H9 (cell line): ENCODE measurements around the gene VKORC1. TPM values are rescaled to one million over a fixed set of nuclear protein-coding genes. Genes with fewer than 3 reads are reported as not detected.

Experiments
- DNase-seq: peaks from one replicate; pipeline ENCODE4 v3.0.0-alpha.2; 2017
- H2AFZ ChIP-seq: one replicate; pipeline ENCODE4 v1.6.1; 2013; ENCODE audit warnings: mild to moderate bottlenecking, low read length, control low read depth, moderate library complexity
- H2AK5ac ChIP-seq: 2 replicates; pipeline ENCODE4 v1.6.1; 2013; ENCODE audit warnings: low read length, control low read depth, mixed read lengths; ENCODE audit not compliant: insufficient read length
- H2BK120ac ChIP-seq: one replicate; pipeline ENCODE4 v1.6.1; 2013; ENCODE audit warnings: low read depth, mild to moderate bottlenecking, low read length, control low read depth, inconsistent platforms; ENCODE audit not compliant: poor library complexity, severe bottlenecking
- H2BK12ac ChIP-seq: 2 replicates; pipeline ENCODE4 v1.6.1; 2013; ENCODE audit warnings: low read length, control low read depth, mixed read lengths, low read depth; ENCODE audit not compliant: insufficient read length
- H2BK15ac ChIP-seq: 2 replicates; pipeline ENCODE4 v1.6.1; 2013; ENCODE audit warnings: low read depth, low read length, control low read depth
- H2BK20ac ChIP-seq: one replicate; pipeline ENCODE4 v1.6.1; 2013; ENCODE audit warnings: low read depth, mild to moderate bottlenecking, low read length, control low read depth, inconsistent platforms; ENCODE audit not compliant: poor library complexity, severe bottlenecking
- H2BK5ac ChIP-seq: 2 replicates; pipeline ENCODE4 v1.6.1; 2013; ENCODE audit warnings: low read length, control low read depth, mixed read lengths; ENCODE audit not compliant: insufficient read length
- H3K14ac ChIP-seq: 2 replicates; pipeline ENCODE4 v1.6.1; 2013; ENCODE audit warnings: low read length, control low read depth; ENCODE audit not compliant: insufficient read depth
- H3K18ac ChIP-seq: 2 replicates; pipeline ENCODE4 v1.6.1; 2013; ENCODE audit warnings: low read depth, mild to moderate bottlenecking, mixed read lengths, low read length, control low read depth; ENCODE audit not compliant: insufficient read length
- H3K23ac ChIP-seq: 2 replicates; pipeline ENCODE4 v1.6.1; 2013; ENCODE audit warnings: low read length, control low read depth, mixed read lengths, low read depth; ENCODE audit not compliant: insufficient read length
- H3K23me2 ChIP-seq: 2 replicates; pipeline ENCODE4 v1.6.1; 2013; ENCODE audit warnings: low read depth, mild to moderate bottlenecking, mixed read lengths, low read length, control low read depth; ENCODE audit not compliant: insufficient read length, poor library complexity, severe bottlenecking
- H3K27ac ChIP-seq: 2 replicates; pipeline ENCODE4 v1.5.1; 2013; ENCODE audit warnings: low read length, control low read depth, mixed read lengths, low read depth; ENCODE audit not compliant: insufficient read length
- H3K27me3 ChIP-seq: 2 replicates; pipeline ENCODE4 v1.6.1; 2013; ENCODE audit warnings: low read length, control low read depth, inconsistent platforms; ENCODE audit not compliant: insufficient read depth
- H3K4ac ChIP-seq: 2 replicates; pipeline ENCODE4 v1.6.1; 2013; ENCODE audit warnings: low read depth, mild to moderate bottlenecking, control low read depth, inconsistent platforms, low read length, moderate library complexity
- H3K4me1 ChIP-seq: 2 replicates; pipeline ENCODE4 v1.6.1; 2013; ENCODE audit warnings: low read length, control low read depth, inconsistent platforms; ENCODE audit not compliant: insufficient read depth
- H3K4me2 ChIP-seq: 2 replicates; pipeline ENCODE4 v1.6.1; 2013; ENCODE audit warnings: low read length, control low read depth, mixed read lengths; ENCODE audit not compliant: insufficient read length, insufficient read depth
- H3K56ac ChIP-seq: 2 replicates; pipeline ENCODE4 v1.6.1; 2013; ENCODE audit warnings: low read depth, mild to moderate bottlenecking, mixed read lengths, low read length, control low read depth; ENCODE audit not compliant: insufficient read length
- H3K79me1 ChIP-seq: 2 replicates; pipeline ENCODE4 v1.6.1; 2013; ENCODE audit warnings: low read depth, mild to moderate bottlenecking, moderate library complexity, low read length, control low read depth, inconsistent platforms; ENCODE audit not compliant: insufficient read depth, poor library complexity, severe bottlenecking
- H3K79me2 ChIP-seq: 2 replicates; pipeline ENCODE4 v1.6.1; 2013; ENCODE audit warnings: low read length, control low read depth, inconsistent platforms; ENCODE audit not compliant: insufficient read depth
- H3K9ac ChIP-seq: 2 replicates; pipeline ENCODE4 v1.6.1; 2013; ENCODE audit warnings: low read length, control low read depth, mixed read lengths; ENCODE audit not compliant: insufficient read length; ENCODE audit errors: extremely low read depth
- H3K9me3 ChIP-seq: one replicate; pipeline ENCODE4 v1.6.1; 2013; ENCODE audit warnings: low read depth, low read length, inconsistent platforms; ENCODE audit not compliant: control insufficient read depth
- H3T11ph ChIP-seq: one replicate; pipeline ENCODE4 v1.6.1; 2013; ENCODE audit warnings: mild to moderate bottlenecking, low read length, control low read depth, inconsistent platforms
- H4K20me1 ChIP-seq: one replicate; pipeline ENCODE4 v1.6.1; 2013; ENCODE audit not compliant: control insufficient read depth, insufficient read length, insufficient read depth
- H4K5ac ChIP-seq: 2 replicates; pipeline ENCODE4 v1.6.1; 2013; ENCODE audit warnings: low read depth, mild to moderate bottlenecking, mixed read lengths, low read length, control low read depth; ENCODE audit not compliant: insufficient read length
- H4K8ac ChIP-seq: replicated peaks from 2 replicates; pipeline ENCODE4 v1.6.1; 2013; ENCODE audit warnings: low read length, control low read depth, mixed read lengths, low read depth; ENCODE audit not compliant: insufficient read length
- H4K91ac ChIP-seq: 2 replicates; pipeline ENCODE4 v1.6.1; 2013; ENCODE audit warnings: low read depth, mild to moderate bottlenecking, moderate library complexity, mixed read lengths, low read length, control low read depth; ENCODE audit not compliant: insufficient read length
- H3K27ac Mint-ChIP-seq, 3 experiments: 2 replicates in 2 of 3; 3 replicates in 1 of 3; pipeline ENCODE4 v1.8.0; 2020 to 2021; ENCODE audit warnings: mixed read lengths in 3 of 3, mild to moderate bottlenecking in 1 of 3, moderate library complexity in 1 of 3
- H3K27me3 Mint-ChIP-seq: 2 replicates; pipeline ENCODE4 v1.8.0; 2021; ENCODE audit warnings: low read depth, mild to moderate bottlenecking, moderate library complexity, mixed read lengths
- H3K36me3 Mint-ChIP-seq, 3 experiments: 2 replicates in 2 of 3; 3 replicates in 1 of 3; pipeline ENCODE4 v1.8.0; 2020 to 2021; ENCODE audit warnings: low read depth in 3 of 3, mixed read lengths in 3 of 3; ENCODE audit not compliant: insufficient read depth in 1 of 3
- H3K4me1 Mint-ChIP-seq, 2 experiments: 2 replicates each; pipeline ENCODE4 v1.8.0; 2020; ENCODE audit warnings: mixed read lengths in 2 of 2
- H3K4me3 Mint-ChIP-seq, 2 experiments: 2 replicates in 1 of 2; 3 replicates in 1 of 2; pipeline ENCODE4 v1.8.0; 2020 to 2021; ENCODE audit warnings: mild to moderate bottlenecking in 2 of 2, mixed read lengths in 2 of 2, moderate library complexity in 1 of 2
- H3K9me3 Mint-ChIP-seq, 2 experiments: 2 replicates in 1 of 2; 3 replicates in 1 of 2; pipeline ENCODE4 v1.8.0; 2020; ENCODE audit warnings: mild to moderate bottlenecking in 2 of 2, mixed read lengths in 2 of 2, moderate library complexity in 1 of 2
- WGBS: extraction: QIAGEN DNeasy Blood & Tissue Kit; methylation state at CpG from one replicate; pipeline ENCODE4 v1.1.7; 2013; ENCODE audit warnings: missing lambda C conversion rate, low lambda C conversion rate, mixed read lengths; ENCODE audit not compliant: insufficient read length; ENCODE audit errors: extremely low coverage; 5-methylcytosine and 5-hydroxymethylcytosine counted together
- total RNA-seq: library from RNA; stranded (reverse); gene quantifications from 2 replicates; pipeline ENCODE4 v1.2.1, GENCODE V29; 2021
- TF ChIP-seq, protein P1 (sequence below): fragments of 200-600 bp; sonication (generic); conservative IDR thresholded peaks from 3 replicates; pipeline ENCODE4 v1.8.0; 2021; ENCODE audit warnings: antibody characterized with exemption, mild to moderate bottlenecking

VKORC1 gene
- total RNA-seq, 1 experiment from 2014 or later: 93.9 TPM

DNA sequence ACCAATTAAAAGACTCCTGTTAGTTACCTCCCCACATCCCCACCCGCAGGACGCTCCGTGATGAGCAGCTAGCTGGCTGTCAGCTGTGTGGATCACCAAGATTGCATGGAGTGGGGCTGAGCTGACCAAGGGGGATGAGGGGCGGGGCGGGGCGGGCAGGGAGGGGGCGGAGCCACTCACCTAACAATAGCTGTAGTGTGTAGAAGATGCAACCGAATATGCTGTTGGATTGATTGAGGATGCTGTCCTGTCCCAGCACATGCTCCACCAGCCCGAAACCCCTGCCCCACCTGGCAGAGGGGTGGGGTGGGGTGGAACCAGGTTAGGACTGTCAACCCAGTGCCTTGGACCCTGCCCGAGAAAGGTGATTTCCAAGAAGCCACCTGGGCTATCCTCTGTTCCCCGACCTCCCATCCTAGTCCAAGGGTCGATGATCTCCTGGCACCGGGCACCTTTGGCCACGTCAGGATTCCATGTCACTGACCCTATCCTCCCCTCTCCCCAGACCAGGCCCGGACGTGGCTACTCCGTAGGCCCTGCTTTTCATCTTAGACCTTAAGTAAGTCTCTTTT, 1.4 kb downstream of the VKORC1 start:
- Histone ChIP-seq H4K8ac (no peak overlapping the region), H4K20me1 (peaks cover 3% of the 10 kb centered on the region), H3K23ac (no peak overlapping the region), H3T11ph (no peak overlapping the region), H2AK5ac (no peak overlapping the region), H3K27me3 (no peaks in the 10 kb centered on the region), H3K4me1 (peaks cover 2% of the 10 kb centered on the region; the same call in 1 of the 2 replicates), H2BK12ac (no peak overlapping the region), H3K9ac (no peak overlapping the region), H3K23me2 (peaks cover 11% of the 10 kb centered on the region), H3K14ac (no peak overlapping the region), H2AFZ (no peak overlapping the region), H3K4ac (no peak overlapping the region), H3K79me2 (peaks cover 2% of the 10 kb centered on the region; the same call in 1 of the 2 replicates), H2BK120ac (no peak overlapping the region), H4K5ac (no peak overlapping the region), H3K27ac (no peak overlapping the region), H2BK20ac (no peak overlapping the region), H3K18ac (no peak overlapping the region), H3K79me1 (peaks cover 2% of the 10 kb centered on the region), H2BK15ac (no peak overlapping the region), H4K91ac (no peak overlapping the region), H3K56ac (no peak overlapping the region), H3K9me3 (no peaks in the 10 kb centered on the region), H3K4me2 (peak overlapping the region; percentile 52), H2BK5ac (no peak overlapping the region)
- H3K9me3 Mint-ChIP-seq: no peaks in the 10 kb centered on the region; a peak in 1 of 5 replicates
- no peak overlapping the region for H3K27ac Mint-ChIP-seq
- no peaks in the 10 kb centered on the region; the same call in 1 of the 2 replicates for H3K27me3 Mint-ChIP-seq
- H3K4me1 Mint-ChIP-seq: peaks cover 9 to 15% of the 10 kb centered on the region in 2 experiments
- WGBS: no CpG with 5 or more reads among the region's 17 CpGs
- DNase-seq: peak; percentile 69
- peaks cover 5 to 22% (median 22%) of the 10 kb centered on the region in 3 experiments; a peak in 6 of 7 replicates for H3K36me3 Mint-ChIP-seq
- TF ChIP-seq, protein P1, sequence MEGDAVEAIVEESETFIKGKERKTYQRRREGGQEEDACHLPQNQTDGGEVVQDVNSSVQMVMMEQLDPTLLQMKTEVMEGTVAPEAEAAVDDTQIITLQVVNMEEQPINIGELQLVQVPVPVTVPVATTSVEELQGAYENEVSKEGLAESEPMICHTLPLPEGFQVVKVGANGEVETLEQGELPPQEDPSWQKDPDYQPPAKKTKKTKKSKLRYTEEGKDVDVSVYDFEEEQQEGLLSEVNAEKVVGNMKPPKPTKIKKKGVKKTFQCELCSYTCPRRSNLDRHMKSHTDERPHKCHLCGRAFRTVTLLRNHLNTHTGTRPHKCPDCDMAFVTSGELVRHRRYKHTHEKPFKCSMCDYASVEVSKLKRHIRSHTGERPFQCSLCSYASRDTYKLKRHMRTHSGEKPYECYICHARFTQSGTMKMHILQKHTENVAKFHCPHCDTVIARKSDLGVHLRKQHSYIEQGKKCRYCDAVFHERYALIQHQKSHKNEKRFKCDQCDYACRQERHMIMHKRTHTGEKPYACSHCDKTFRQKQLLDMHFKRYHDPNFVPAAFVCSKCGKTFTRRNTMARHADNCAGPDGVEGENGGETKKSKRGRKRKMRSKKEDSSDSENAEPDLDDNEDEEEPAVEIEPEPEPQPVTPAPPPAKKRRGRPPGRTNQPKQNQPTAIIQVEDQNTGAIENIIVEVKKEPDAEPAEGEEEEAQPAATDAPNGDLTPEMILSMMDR: no peak
- peak overlapping the region; percentile 92 to 99 for H3K4me3 Mint-ChIP-seq
